Peyer's patch (tissue), 4 donors: ENCODE results near the gene CACNG4. TPM values are rescaled to one million over a fixed set of nuclear protein-coding genes. Genes with fewer than 3 reads are reported as not detected.

Source experiments
- DNase-seq, 3 donors: peaks; one replicate each; pipeline ENCODE4 v3.0.0-alpha.2; 2017 to 2019
- H3K27ac ChIP-seq, 4 donors: fragments of 200-600 bp; sonication (generic); one replicate each; pipeline ENCODE4 v1.5.1; 2016 to 2019
- H3K27me3 ChIP-seq, 2 donors: fragments of 200-600 bp; sonication (generic); one replicate each; pipeline ENCODE4 v1.5.1; 2019
- H3K36me3 ChIP-seq, 3 donors: fragments of 200-600 bp; sonication (generic); one replicate each; pipeline ENCODE4 v1.5.1; 2016 to 2019
- H3K4me1 ChIP-seq, 4 donors: fragments of 200-600 bp; sonication (generic); one replicate each; pipeline ENCODE4 v1.5.1; 2016 to 2019
- H3K4me3 ChIP-seq, 4 donors: fragments of 200-600 bp; sonication (generic); 1 replicate in 3 of 4; 2 replicates in 1 of 4; pipeline ENCODE4 v1.5.1; 2016 to 2019; ENCODE audit warnings: mild to moderate bottlenecking in 1 of 4
- H3K9me3 ChIP-seq, 4 donors: fragments of 200-600 bp; sonication (generic); one replicate each; pipeline ENCODE4 v1.5.1; 2016 to 2019; ENCODE audit warnings: mild to moderate bottlenecking in 1 of 4
- POLR2A ChIP-seq, 2 donors: fragments of 450-650 bp; IDR thresholded peaks; one replicate each; pipeline ENCODE4 v1.5.1; 2017; ENCODE audit warnings: antibody characterized with exemption in 2 of 2, mild to moderate bottlenecking in 2 of 2, moderate library complexity in 2 of 2
- total RNA-seq, 4 donors: library from RNA; depleted of rRNA; stranded (reverse); fragments of >200 nt; gene quantifications; one replicate each; pipeline ENCODE4 v1.1.0, GENCODE V29; 2016
- TF ChIP-seq, protein P1 (sequence below), 6 experiments: fragments of 450-650 bp in 4 of 6; fragments of 200-600 bp in 2 of 6; sonication (generic) in 1 of 6; IDR thresholded peaks; one replicate each; pipeline ENCODE4 v1.5.1; 2017 to 2019; ENCODE audit warnings: antibody characterized with exemption in 6 of 6, mild to moderate bottlenecking in 3 of 6, moderate library complexity in 1 of 6

CACNG4 gene
- total RNA-seq, 4 donors from 2014 or later = 0.40 TPM; not detected in 3

DNA sequence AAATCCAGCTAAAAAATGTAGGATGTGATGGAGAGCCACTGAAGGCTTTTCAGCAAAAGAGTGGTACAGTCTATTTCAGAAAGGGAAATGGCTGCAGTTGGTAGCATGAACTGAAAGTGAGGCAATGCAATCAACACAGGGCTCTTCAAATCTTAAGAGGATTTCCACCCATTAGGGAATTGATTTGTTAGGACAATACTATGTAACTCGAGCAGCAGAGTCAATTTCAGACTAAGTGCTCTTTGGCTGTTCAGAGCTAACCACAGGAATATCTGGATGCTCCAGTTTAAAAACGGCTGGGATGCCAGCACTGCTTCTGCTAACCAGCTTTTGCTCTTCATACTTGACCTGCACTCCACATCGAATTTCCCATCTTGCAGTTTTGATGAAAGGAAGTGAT is 104.5 kb downstream of the CACNG4 start:
- H3K4me3 ChIP-seq = no peak overlapping the region
- peaks cover 0 to 7% (median 0%) of the 10 kb centered on the region in 3 donors for H3K36me3 ChIP-seq
- H3K27me3 ChIP-seq = no peaks in the 10 kb centered on the region
- H3K9me3 ChIP-seq = no peaks in the 10 kb centered on the region
- TF ChIP-seq POLR2A (IDR thresholded peaks at IDR 0.05) = no peak
- TF ChIP-seq, protein P1, sequence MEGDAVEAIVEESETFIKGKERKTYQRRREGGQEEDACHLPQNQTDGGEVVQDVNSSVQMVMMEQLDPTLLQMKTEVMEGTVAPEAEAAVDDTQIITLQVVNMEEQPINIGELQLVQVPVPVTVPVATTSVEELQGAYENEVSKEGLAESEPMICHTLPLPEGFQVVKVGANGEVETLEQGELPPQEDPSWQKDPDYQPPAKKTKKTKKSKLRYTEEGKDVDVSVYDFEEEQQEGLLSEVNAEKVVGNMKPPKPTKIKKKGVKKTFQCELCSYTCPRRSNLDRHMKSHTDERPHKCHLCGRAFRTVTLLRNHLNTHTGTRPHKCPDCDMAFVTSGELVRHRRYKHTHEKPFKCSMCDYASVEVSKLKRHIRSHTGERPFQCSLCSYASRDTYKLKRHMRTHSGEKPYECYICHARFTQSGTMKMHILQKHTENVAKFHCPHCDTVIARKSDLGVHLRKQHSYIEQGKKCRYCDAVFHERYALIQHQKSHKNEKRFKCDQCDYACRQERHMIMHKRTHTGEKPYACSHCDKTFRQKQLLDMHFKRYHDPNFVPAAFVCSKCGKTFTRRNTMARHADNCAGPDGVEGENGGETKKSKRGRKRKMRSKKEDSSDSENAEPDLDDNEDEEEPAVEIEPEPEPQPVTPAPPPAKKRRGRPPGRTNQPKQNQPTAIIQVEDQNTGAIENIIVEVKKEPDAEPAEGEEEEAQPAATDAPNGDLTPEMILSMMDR (IDR thresholded peaks at IDR 0.05) = no peak
- no peak overlapping the region for H3K27ac ChIP-seq
- DNase-seq = no peak
- H3K4me1 ChIP-seq = no peaks in the 10 kb centered on the region

DNA sequence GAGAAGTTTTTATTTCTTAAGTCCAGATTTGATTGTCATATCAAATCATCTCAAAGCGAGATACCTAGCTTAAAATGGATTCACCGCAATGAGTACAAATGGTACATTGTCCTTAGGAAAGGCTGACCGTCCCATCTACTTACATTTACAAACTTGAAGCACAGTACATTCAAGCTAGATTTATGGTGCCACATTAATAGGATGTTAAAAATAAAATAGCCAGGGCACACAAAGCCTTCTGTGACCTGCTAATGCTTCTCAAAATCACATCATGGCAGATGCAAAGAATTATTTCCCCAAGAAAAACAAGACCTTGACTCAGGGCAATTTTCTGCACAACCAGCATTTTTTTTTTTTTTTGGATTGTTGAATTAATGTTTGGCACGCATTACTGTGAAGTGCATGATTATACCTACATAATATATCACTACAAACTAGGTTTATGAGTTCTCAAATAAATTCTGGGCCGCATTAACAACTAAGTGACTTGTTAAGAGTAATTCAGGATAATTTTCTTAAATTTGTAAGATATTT is 105.2 kb downstream of the CACNG4 start:
- H3K4me3 ChIP-seq = no peak overlapping the region
- DNase-seq = no peak
- H3K27ac ChIP-seq = no peak overlapping the region
- H3K4me1 ChIP-seq = no peaks in the 10 kb centered on the region
- TF ChIP-seq, protein P1 (IDR thresholded peaks at IDR 0.05) = no peak
- TF ChIP-seq POLR2A (IDR thresholded peaks at IDR 0.05) = no peak
- peaks cover 0 to 7% (median 0%) of the 10 kb centered on the region in 3 donors for H3K36me3 ChIP-seq
- H3K9me3 ChIP-seq = no peaks in the 10 kb centered on the region
- no peaks in the 10 kb centered on the region for H3K27me3 ChIP-seq

DNA sequence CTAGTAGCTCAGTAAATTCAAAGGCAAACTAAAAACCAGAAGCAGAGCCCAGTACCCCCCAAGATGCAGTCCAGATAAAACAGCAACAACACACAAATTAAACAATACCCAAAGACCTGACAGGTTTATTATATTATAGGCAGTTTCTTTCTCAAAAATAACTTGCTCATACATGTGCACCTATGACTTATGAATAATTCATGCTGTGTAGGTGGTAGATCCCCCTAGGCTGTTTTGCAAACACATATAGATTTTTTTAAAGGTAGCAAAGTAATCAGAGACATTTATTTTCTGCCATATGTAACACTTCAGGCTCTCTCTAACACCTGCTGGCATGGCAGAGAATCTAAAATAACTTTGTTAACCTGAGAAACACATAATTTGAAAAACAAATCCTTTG is 107.1 kb downstream of the CACNG4 start:
- Histone ChIP-seq H3K9me3 (no peaks in the 10 kb centered on the region), H3K27me3 (no peaks in the 10 kb centered on the region), H3K27ac (no peak overlapping the region), H3K36me3 (peaks cover 0 to 7% (median 0%) of the 10 kb centered on the region in 3 donors), H3K4me1 (no peaks in the 10 kb centered on the region), H3K4me3 (no peak overlapping the region)
- TF ChIP-seq, protein P1 (IDR thresholded peaks at IDR 0.05) = no peak
- TF ChIP-seq POLR2A (IDR thresholded peaks at IDR 0.05) = no peak
- DNase-seq = no peak

GRCh38 chr17:67072885-67073284 is 108.4 kb downstream of the CACNG4 start:
- Histone ChIP-seq H3K27me3 (no peaks in the 10 kb centered on the region), H3K9me3 (no peaks in the 10 kb centered on the region), H3K27ac (no peak overlapping the region), H3K4me3 (no peak overlapping the region), H3K36me3 (peaks cover 0 to 8% (median 0%) of the 10 kb centered on the region in 3 donors), H3K4me1 (no peaks in the 10 kb centered on the region)
- DNase-seq = no peak
- TF ChIP-seq, protein P1 (IDR thresholded peaks at IDR 0.05) = no peak
- no peak for TF ChIP-seq POLR2A (IDR thresholded peaks at IDR 0.05)

GRCh38 chr17:67074781-67075180 is 110.3 kb downstream of the CACNG4 start:
- H3K9me3 ChIP-seq = no peaks in the 10 kb centered on the region
- TF ChIP-seq, protein P1 (IDR thresholded peaks at IDR 0.05) = no peak
- no peak for TF ChIP-seq POLR2A (IDR thresholded peaks at IDR 0.05)
- H3K27ac ChIP-seq = no peak overlapping the region
- H3K4me3 ChIP-seq = no peak overlapping the region
- H3K36me3 ChIP-seq = peaks cover 0 to 16% (median 0%) of the 10 kb centered on the region in 3 donors
- H3K27me3 ChIP-seq = no peaks in the 10 kb centered on the region
- DNase-seq = no peak
- H3K4me1 ChIP-seq = no peaks in the 10 kb centered on the region

DNA sequence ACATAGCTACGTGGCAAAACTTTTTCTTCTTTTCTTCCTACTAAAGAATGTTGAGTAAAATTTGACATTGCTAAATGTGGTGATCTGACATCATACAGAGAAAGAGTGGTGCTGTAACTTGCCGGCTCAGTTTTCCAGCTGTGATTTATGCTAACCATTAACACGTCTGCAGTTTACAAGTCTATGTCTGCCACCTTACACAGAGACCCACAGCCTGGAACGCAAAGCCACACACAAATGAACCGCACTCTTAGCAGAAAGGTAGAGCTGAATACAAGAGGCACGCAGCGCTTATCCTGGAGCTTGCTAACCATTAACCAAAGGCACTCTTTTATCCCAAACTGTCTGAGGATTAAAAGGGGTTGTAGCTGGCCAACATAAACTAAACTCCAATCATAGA is 111.8 kb downstream of the CACNG4 start:
- TF ChIP-seq POLR2A (IDR thresholded peaks at IDR 0.05) = no peak
- TF ChIP-seq, protein P1 (IDR thresholded peaks at IDR 0.05) = no peak
- Histone ChIP-seq H3K4me3 (no peak overlapping the region), H3K36me3 (peaks cover 0 to 16% (median 0%) of the 10 kb centered on the region in 3 donors), H3K4me1 (no peaks in the 10 kb centered on the region), H3K27ac (no peak overlapping the region), H3K9me3 (no peaks in the 10 kb centered on the region), H3K27me3 (no peaks in the 10 kb centered on the region)
- no peak for DNase-seq
